IMR-90 (cell line): ENCODE results near the gene CTXN3. TPM values are rescaled to one million over a fixed set of nuclear protein-coding genes. Genes with fewer than 3 reads are reported as not detected.

ENCODE experiments used
- ATAC-seq: fragments of 200-7000 bp; cut with Tn5 transposase; 2 replicates; pipeline ENCODE4 v1.9.1; 2020; ENCODE audit warnings: low read depth, mild to moderate bottlenecking, moderate library complexity
- BruUV-seq: library from RNA; stranded (reverse); fragments of 400-500 nt; replicated peaks from 2 replicates; lab custom pipeline; 2021; lab: Mats Ljungman, UMichigan
- CTCF ChIA-PET: fragments of 300-600 bp; formaldehyde crosslinking; extraction: SDS; loops from one replicate; lab custom pipeline; 2021; ENCODE audit warnings: antibody characterized with exemption; lab: Yijun Ruan, JAX
- POLR2A ChIA-PET: fragments of 300-600 bp; sonication (Branson Sonifier 250); formaldehyde crosslinking; loops from one replicate; lab custom pipeline; 2022; ENCODE audit warnings: antibody characterized with exemption; ENCODE audit not compliant: unreplicated experiment; lab: Charles Lee
- DNase-seq: peaks from one replicate; pipeline ENCODE4 v3.0.0; 2013
- H2AFZ ChIP-seq: replicated peaks from 2 replicates; pipeline ENCODE3; 2013; ENCODE audit warnings: low read length, mild to moderate bottlenecking; ENCODE audit not compliant: poor library complexity
- H2AK5ac ChIP-seq: 2 replicates; pipeline ENCODE4 v1.6.1; 2013; ENCODE audit warnings: low read depth, low read length, inconsistent platforms
- H2AK9ac ChIP-seq: replicated peaks from 2 replicates; pipeline ENCODE3; 2013; ENCODE audit warnings: mild to moderate bottlenecking, low read depth, low read length, moderate library complexity; ENCODE audit not compliant: poor library complexity
- H2BK120ac ChIP-seq: 2 replicates; pipeline ENCODE4 v1.6.1; 2013; ENCODE audit warnings: low read depth, low read length, inconsistent platforms
- H2BK15ac ChIP-seq: 3 replicates; pipeline ENCODE4 v1.6.1; 2013; ENCODE audit warnings: low read depth, low read length, inconsistent platforms
- H2BK20ac ChIP-seq: 2 replicates; pipeline ENCODE4 v1.6.1; 2013; ENCODE audit warnings: low read depth, mild to moderate bottlenecking, inconsistent platforms, low read length, moderate library complexity
- H2BK5ac ChIP-seq: 2 replicates; pipeline ENCODE4 v1.6.1; 2013; ENCODE audit warnings: mild to moderate bottlenecking, low read depth, low read length, inconsistent platforms; ENCODE audit not compliant: poor library complexity, severe bottlenecking
- H3K14ac ChIP-seq: replicated peaks from 2 replicates; pipeline ENCODE4 v1.6.1; 2013; ENCODE audit warnings: low read depth, low read length, inconsistent platforms
- H3K18ac ChIP-seq: 2 replicates; pipeline ENCODE4 v1.6.1; 2013; ENCODE audit warnings: low read depth, low read length, control low read depth
- H3K23ac ChIP-seq: 2 replicates; pipeline ENCODE4 v1.6.1; 2013; ENCODE audit warnings: low read depth, low read length, inconsistent platforms
- H3K27ac ChIP-seq: 2 replicates; pipeline ENCODE4 v1.5.1; 2013; ENCODE audit warnings: mild to moderate bottlenecking, control low read depth, low read length; ENCODE audit not compliant: insufficient read depth
- H3K27me3 ChIP-seq: 2 replicates; pipeline ENCODE4 v1.6.1; 2013; ENCODE audit warnings: low read length; ENCODE audit not compliant: control insufficient read depth, insufficient read depth
- H3K36me3 ChIP-seq: 2 replicates; pipeline ENCODE4 v1.6.1; 2013; ENCODE audit warnings: low read length, mixed read lengths; ENCODE audit not compliant: control insufficient read depth, insufficient read depth
- H3K4ac ChIP-seq: 2 replicates; pipeline ENCODE4 v1.6.1; 2013; ENCODE audit warnings: low read depth, low read length, inconsistent platforms
- H3K4me1 ChIP-seq: 2 replicates; pipeline ENCODE4 v1.6.1; 2013; ENCODE audit warnings: low read length, mixed read lengths; ENCODE audit not compliant: control insufficient read depth, insufficient read depth
- H3K4me2 ChIP-seq: 2 replicates; pipeline ENCODE4 v1.6.1; 2013; ENCODE audit warnings: low read depth, mild to moderate bottlenecking, control low read depth, low read length, moderate library complexity
- H3K4me3 ChIP-seq: 2 replicates; pipeline ENCODE4 v1.5.1; 2013; ENCODE audit warnings: low read depth, mild to moderate bottlenecking, control low read depth, low read length, moderate library complexity; ENCODE audit not compliant: insufficient read depth
- H3K56ac ChIP-seq: 2 replicates; pipeline ENCODE4 v1.6.1; 2013; ENCODE audit warnings: low read length, inconsistent platforms; ENCODE audit not compliant: insufficient read depth; ENCODE audit errors: extremely low read depth
- H3K79me1 ChIP-seq, 2 experiments: 2 replicates each; pipeline ENCODE4 v1.6.1; 2013; ENCODE audit warnings: low read length in 2 of 2, inconsistent platforms in 1 of 2, low read depth in 1 of 2
- H3K9ac ChIP-seq: 2 replicates; pipeline ENCODE4 v1.6.1; 2013; ENCODE audit warnings: low read depth, low read length, control low read depth
- H3K9me1 ChIP-seq: 2 replicates; pipeline ENCODE4 v1.6.1; 2013; ENCODE audit warnings: low read length, inconsistent platforms; ENCODE audit not compliant: insufficient read depth
- H3K9me3 ChIP-seq: 2 replicates; pipeline ENCODE4 v1.6.1; 2013; ENCODE audit warnings: low read length; ENCODE audit not compliant: control insufficient read depth, insufficient read depth
- H4K20me1 ChIP-seq: 2 replicates; pipeline ENCODE4 v1.6.1; 2013; ENCODE audit warnings: low read length, inconsistent platforms; ENCODE audit not compliant: insufficient read depth
- H4K5ac ChIP-seq: 2 replicates; pipeline ENCODE4 v1.6.1; 2013; ENCODE audit warnings: mild to moderate bottlenecking, low read depth, low read length, control low read depth
- H4K8ac ChIP-seq, 2 experiments: 2 replicates each; pipeline ENCODE4 v1.6.1; 2013; ENCODE audit warnings: low read depth in 2 of 2, low read length in 2 of 2, control low read depth in 1 of 2, inconsistent platforms in 1 of 2
- H4K91ac ChIP-seq: 2 replicates; pipeline ENCODE4 v1.6.1; 2013; ENCODE audit warnings: low read depth, low read length, inconsistent platforms; ENCODE audit not compliant: insufficient read depth
- MAZ ChIP-seq: IDR thresholded peaks from 2 replicates; pipeline ENCODE4 v1.6.1; 2012; ENCODE audit warnings: low read depth, mild to moderate bottlenecking, low read length, improper control_type of control experiment, moderate library complexity, borderline replicate concordance
- MXI1 ChIP-seq: IDR thresholded peaks from 2 replicates; pipeline ENCODE4 v1.6.1; 2012; ENCODE audit warnings: low read depth, mild to moderate bottlenecking, low read length, moderate library complexity, borderline replicate concordance
- NFE2L2 ChIP-seq: fragments of 150-350 bp; IDR thresholded peaks from 2 replicates; pipeline ENCODE4 v1.6.1; 2016; ENCODE audit warnings: low read depth, mild to moderate bottlenecking, low read length
- RAD21 ChIP-seq: IDR thresholded peaks from 2 replicates; pipeline ENCODE4 v1.6.1; 2012; ENCODE audit warnings: low read length, improper control_type of control experiment
- RFX5 ChIP-seq: IDR thresholded peaks from 2 replicates; pipeline ENCODE4 v1.8.0; 2012; ENCODE audit warnings: low read depth, mild to moderate bottlenecking, low read length, moderate library complexity
- WGBS, 2 experiments: methylation state at CpG; one replicate each; pipeline versions ENCODE4 v1.1.5 to v1.1.7; 2013; ENCODE audit warnings: missing lambda C conversion rate in 2 of 2; ENCODE audit not compliant: insufficient read length in 1 of 2; ENCODE audit errors: extremely low coverage in 2 of 2; 5-methylcytosine and 5-hydroxymethylcytosine counted together
- dilution Hi-C: fragments of 300-500 bp; cut with HindIII; formaldehyde crosslinking; loops from one replicate; pipeline ENCODE4 v1.14.3; 2018; ENCODE audit warnings: low sequenced_read_pairs; ENCODE audit not compliant: unreplicated experiment
- in situ Hi-C: fragments of 300-500 bp; cut with MboI; formaldehyde crosslinking; loops from 3 replicates; pipeline ENCODE4 v1.14.3; 2019; ENCODE audit warnings: low sequenced_read_pairs, inconsistent platforms, mixed read lengths
- intact Hi-C: fragments of 100-400 bp; cut with micrococcal nuclease; formaldehyde crosslinking; loops from 2 replicates; pipeline ENCODE4 v1.10.0; 2022
- polyA plus RNA-seq, 3 experiments: library from polyadenylated mRNA; depleted of rRNA; stranded (reverse); fragments of >200 nt; gene quantifications; 2 replicates each; pipeline ENCODE4 v1.2.3, GENCODE V29; 2012; ENCODE audit warnings: low replicate concordance in 1 of 3
- total RNA-seq: library from RNA; depleted of rRNA; stranded (reverse); fragments of >200 nt; gene quantifications from 2 replicates; pipeline ENCODE4 v1.2.3, GENCODE V29; 2012

Gene CTXN3
- total and polyA plus RNA-seq, 2 of the 4 experiments (the other 2 are of a cell fraction) = not detected

DNA sequence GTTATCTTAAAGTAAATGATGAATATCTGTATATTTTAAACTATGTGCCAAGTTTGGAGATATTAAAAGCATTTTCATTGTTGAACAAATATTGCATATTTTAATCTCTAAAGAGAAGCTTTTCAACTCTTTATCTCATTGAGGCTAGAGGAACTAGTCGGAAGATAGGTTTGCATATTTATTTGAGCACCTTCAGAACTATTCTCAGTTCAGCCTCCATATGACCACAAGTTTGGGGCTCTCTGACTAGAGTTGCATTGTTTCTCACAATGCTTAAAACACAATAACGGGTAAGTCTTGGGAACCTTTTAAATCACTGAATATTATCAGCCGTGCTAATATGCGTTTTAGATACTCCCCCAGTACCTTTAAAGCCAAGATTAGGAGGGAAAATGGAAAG lies 47.3 kb upstream of the CTXN3 start:
- Histone ChIP-seq H4K20me1 (no peaks in the 10 kb centered on the region), H3K14ac (no peak overlapping the region), H3K27ac (no peak overlapping the region), H2BK15ac (no peak overlapping the region), H3K36me3 (no peaks in the 10 kb centered on the region), H2BK20ac (no peak overlapping the region), H3K4me2 (no peak overlapping the region), H2BK120ac (no peak overlapping the region), H3K18ac (no peak overlapping the region), H4K5ac (no peak overlapping the region), H3K9ac (no peak overlapping the region), H3K4me3 (no peak overlapping the region), H3K79me1 (no peaks in the 10 kb centered on the region), H3K56ac (no peak overlapping the region), H2AK5ac (no peak overlapping the region), H3K27me3 (peaks cover 12% of the 10 kb centered on the region), H3K4me1 (no peaks in the 10 kb centered on the region), H4K8ac (no peak overlapping the region), H3K9me1 (no peaks in the 10 kb centered on the region), H2BK5ac (no peak overlapping the region), H2AK9ac (no peak overlapping the region), H3K23ac (no peak overlapping the region), H3K9me3 (no peaks in the 10 kb centered on the region), H4K91ac (no peak overlapping the region), H3K4ac (no peak overlapping the region), H2AFZ (no peak overlapping the region)
- intact Hi-C loops = no loop called here
- no peak for DNase-seq
- no peak for TF ChIP-seq RFX5
- no peak for TF ChIP-seq MAZ
- no peak for TF ChIP-seq RAD21
- TF ChIP-seq MXI1 = no peak
- no peak for TF ChIP-seq NFE2L2
- ChIA-PET CTCF (no interaction called here), POLR2A (no interaction called here)
- BruUV-seq = no TSS peak
- in situ Hi-C loops = no loop called here
- no peak for ATAC-seq
- WGBS, 2 experiments = no CpG with 5 or more reads among the region's 4 CpGs
- dilution Hi-C loops = no loop called here
